HCT116 (cell line): ENCODE data around the gene CDKN1A.

Experiments used
- ATF3 ChIP-seq: IDR thresholded peaks from 2 replicates; pipeline ENCODE4 v1.6.1; 2012
- CTCF ChIP-seq, 3 experiments: fragments of 200-600 bp in 1 of 3; sonication (generic) in 1 of 3; IDR thresholded peaks in 2 of 3; conservative IDR thresholded peaks in 1 of 3; 2 replicates each; pipeline ENCODE4 v1.5.1; 2012 to 2017; ENCODE audit warnings: low read depth in 2 of 3, low read length in 2 of 3, antibody characterized with exemption in 1 of 3, borderline replicate concordance in 1 of 3, control low read depth in 1 of 3, mild to moderate bottlenecking in 1 of 3, mixed read lengths in 1 of 3, mixed run types in 1 of 3, moderate library complexity in 1 of 3; ENCODE audit not compliant: insufficient read depth in 1 of 3
- ELF1 ChIP-seq: IDR thresholded peaks from 2 replicates; pipeline ENCODE4 v1.6.1; 2012; ENCODE audit warnings: low read depth, borderline replicate concordance
- EZH2 ChIP-seq: fragments of 200-600 bp; sonication (generic); IDR thresholded peaks from 2 replicates; pipeline ENCODE4 v1.6.1; 2017; ENCODE audit warnings: antibody characterized with exemption, mixed run types
- EZH2phosphoT487 ChIP-seq: fragments of 200-600 bp; IDR thresholded peaks from 2 replicates; pipeline ENCODE4 v1.6.1; 2018; ENCODE audit warnings: antibody characterized with exemption, borderline replicate concordance
- JUND ChIP-seq: IDR thresholded peaks from 2 replicates; pipeline ENCODE4 v1.6.1; 2012
- POLR2A ChIP-seq: IDR thresholded peaks from 2 replicates; pipeline ENCODE4 v1.7.0; 2011; ENCODE audit warnings: borderline replicate concordance; ENCODE audit not compliant: insufficient read depth, insufficient read length; ENCODE audit errors: extremely low read depth
- POLR2AphosphoS5 ChIP-seq: IDR thresholded peaks from 2 replicates; pipeline ENCODE4 v1.6.1; 2011; ENCODE audit warnings: mild to moderate bottlenecking, low read depth, low read length, moderate library complexity
- SRF ChIP-seq: IDR thresholded peaks from 2 replicates; pipeline ENCODE4 v1.6.1; 2012; ENCODE audit warnings: low read depth
- TCF7L2 ChIP-seq: IDR thresholded peaks from 2 replicates; pipeline ENCODE4 v1.7.0; 2011; ENCODE audit warnings: borderline replicate concordance, inconsistent platforms; ENCODE audit not compliant: insufficient read depth, insufficient read length; ENCODE audit errors: extremely low read depth
- ZNF274 ChIP-seq: fragments of 200-500 bp; sonication (Bioruptor generic); IDR thresholded peaks from 2 replicates; pipeline ENCODE4 v1.6.1; 2014; ENCODE audit warnings: mild to moderate bottlenecking, low read depth, low read length, inconsistent platforms

- TF ChIP-seq CTCF (IDR thresholded peaks at IDR 0.05 in 2 of 3, conservative IDR thresholded peaks at IDR 0.05 in 1 of 3; ENCODE audit: borderline replicate concordance in 1 of 3, insufficient read depth in 1 of 3, low read depth in 2 of 3, low read length in 2 of 3) (no peak), POLR2AphosphoS5 (no peak), EZH2 (no peak), EZH2phosphoT487 (no peak), POLR2A (no peak), SRF (no peak), ZNF274 (no peak), ELF1 (no peak), JUND (no peak), ATF3 (no peak), TCF7L2 (no peak)
Measured at GRCh38 chr6:36734486-36735060, 56.1 kb downstream of the CDKN1A start.
